Body of pancreas (tissue), 4 donors: ENCODE data around the gene RASA3. TPM values are rescaled to one million over a fixed set of nuclear protein-coding genes. Genes with fewer than 3 reads are reported as not detected.
A peak's percentile ranks its signal among the peaks of the same experiment; 100 is the strongest.
"Not testable (repeated sequence)": the region's sequence is repeated elsewhere in the genome, so short reads cannot be mapped to it uniquely, and the experiment has no call there.

Source experiments
- ATAC-seq: fragments of 150-250 bp; one replicate; pipeline ENCODE4 v1.9.1; 2016
- DNase-seq, 4 donors: peaks; one replicate each; pipeline ENCODE4 v3.0.0-alpha.2; 2019
- H3K27ac ChIP-seq, 4 donors: fragments of 200-600 bp; sonication (generic); 1 replicate in 3 of 4; 2 replicates in 1 of 4; pipeline versions ENCODE4 v1.5.1 to v1.6.1; 2016 to 2019; ENCODE audit warnings: mild to moderate bottlenecking in 1 of 4, mixed read lengths in 1 of 4, moderate library complexity in 1 of 4
- H3K27me3 ChIP-seq, 2 donors: fragments of 200-600 bp; sonication (generic); one replicate each; pipeline ENCODE4 v1.6.0; 2016; ENCODE audit warnings: mild to moderate bottlenecking in 1 of 2
- H3K36me3 ChIP-seq, 2 donors: fragments of 200-600 bp; sonication (generic); replicated peaks in 1 of 2; 2 replicates each; pipeline ENCODE4 v1.5.1; 2016; ENCODE audit warnings: low read depth in 2 of 2; ENCODE audit not compliant: insufficient read depth in 1 of 2
- H3K4me1 ChIP-seq: fragments of 200-600 bp; sonication (generic); one replicate; pipeline ENCODE4 v1.6.0; 2016
- H3K4me3 ChIP-seq, 2 donors: fragments of 200-600 bp; sonication (generic); 1 replicate in 1 of 2; 2 replicates in 1 of 2; pipeline ENCODE4 v1.5.1; 2016 to 2019
- H3K9me3 ChIP-seq, 3 donors: fragments of 200-600 bp; sonication (generic); 1 replicate in 2 of 3; 2 replicates in 1 of 3; pipeline ENCODE4 v1.5.1; 2016
- CTCF ChIP-seq, 7 experiments: fragments of 450-650 bp in 4 of 7; fragments of 200-600 bp in 3 of 7; sonication (generic) in 3 of 7; IDR thresholded peaks; one replicate each; pipeline ENCODE4 v1.5.1; 2016 to 2019; ENCODE audit warnings: antibody characterized with exemption in 7 of 7
- POLR2A ChIP-seq, 3 donors: fragments of 450-650 bp; IDR thresholded peaks; one replicate each; pipeline ENCODE4 v1.6.1; 2016; ENCODE audit warnings: antibody characterized with exemption in 3 of 3, mild to moderate bottlenecking in 2 of 3
- WGBS, 2 donors: methylation state at CpG; one replicate each; pipeline ENCODE4 v1.1.5; 2017; 5-methylcytosine and 5-hydroxymethylcytosine counted together
- intact Hi-C: fragments of 100-400 bp; cut with DNase I; formaldehyde crosslinking; loops from one replicate; pipeline ENCODE4 v1.15.1; 2023
- total RNA-seq, 2 donors: library from RNA; depleted of rRNA; stranded (reverse); fragments of >200 nt; gene quantifications; one replicate each; pipeline ENCODE4 v1.1.0, GENCODE V29; 2016

The RASA3 gene
- total RNA-seq, 2 donors from 2014 or later = 10.2 to 19.2 TPM

DNA sequence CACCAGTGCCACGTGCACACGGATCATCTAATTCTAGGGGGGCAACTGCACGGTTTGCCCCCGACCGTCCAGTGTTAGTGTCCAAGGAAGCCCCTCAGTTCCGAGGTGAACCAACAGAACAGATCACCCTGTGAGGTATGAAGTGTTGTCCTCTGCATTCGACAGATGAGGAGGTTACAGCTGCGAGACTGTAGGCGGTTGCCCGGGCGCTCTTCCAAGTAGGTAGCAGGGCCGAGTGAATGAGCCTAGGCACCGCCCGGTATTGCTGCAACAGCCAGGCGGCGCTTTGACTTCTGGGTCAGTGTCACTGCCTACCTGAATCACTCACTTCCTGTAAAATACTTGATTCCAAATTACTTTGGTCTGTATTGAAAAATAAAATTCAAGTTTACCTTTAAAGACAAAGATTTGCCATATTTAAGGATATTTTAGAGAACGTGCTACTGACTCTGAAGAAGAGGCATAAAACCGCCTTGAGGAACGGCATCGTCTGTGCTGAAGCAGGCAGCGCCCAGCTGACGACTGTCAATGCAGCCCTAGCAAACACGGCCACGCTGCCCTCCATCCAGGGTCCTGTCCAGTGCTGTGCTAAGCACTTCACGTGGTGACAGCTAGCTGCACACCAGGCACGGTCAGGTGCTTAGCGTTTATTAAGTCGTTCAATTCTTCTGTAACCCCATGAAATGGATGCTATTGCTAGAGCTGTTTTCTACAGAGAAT lies 19.3 kb upstream of the RASA3 start:
- Histone ChIP-seq H3K4me1 (peaks cover 28% of the 10 kb centered on the region), H3K27ac (no peak overlapping the region), H3K9me3 (no peaks in the 10 kb centered on the region), H3K27me3 (no peaks in the 10 kb centered on the region), H3K4me3 (no peak overlapping the region), H3K36me3 (no peaks in the 10 kb centered on the region)
- intact Hi-C loops = no loop called here
- no peak for ATAC-seq
- peak in 3 of 4 donors; percentile 45 to 80 (median 69) for DNase-seq
- TF ChIP-seq CTCF (IDR thresholded peaks at IDR 0.05) (peak in 2 of 7 experiments; percentile 24 to 42), POLR2A (IDR thresholded peaks at IDR 0.05) (no peak)
- 78 to 81% methylated on average over 27 to 28 of the region's 28 CpGs for WGBS, 2 donors

GRCh38 chr13:114151031-114151430 lies 18.6 kb upstream of the RASA3 start:
- no peak overlapping the region for H3K4me3 ChIP-seq
- no peaks in the 10 kb centered on the region for H3K36me3 ChIP-seq
- no peaks in the 10 kb centered on the region for H3K9me3 ChIP-seq
- H3K4me1 ChIP-seq = peaks cover 23% of the 10 kb centered on the region
- no peak for ATAC-seq
- DNase-seq = no peak
- no peaks in the 10 kb centered on the region for H3K27me3 ChIP-seq
- H3K27ac ChIP-seq = no peak overlapping the region
- intact Hi-C loops = no loop called here
- 73 to 91% methylated on average over 9 to 10 of the region's 10 CpGs for WGBS, 2 donors
- TF ChIP-seq CTCF (IDR thresholded peaks at IDR 0.05) (no peak), POLR2A (IDR thresholded peaks at IDR 0.05) (no peak)

DNA sequence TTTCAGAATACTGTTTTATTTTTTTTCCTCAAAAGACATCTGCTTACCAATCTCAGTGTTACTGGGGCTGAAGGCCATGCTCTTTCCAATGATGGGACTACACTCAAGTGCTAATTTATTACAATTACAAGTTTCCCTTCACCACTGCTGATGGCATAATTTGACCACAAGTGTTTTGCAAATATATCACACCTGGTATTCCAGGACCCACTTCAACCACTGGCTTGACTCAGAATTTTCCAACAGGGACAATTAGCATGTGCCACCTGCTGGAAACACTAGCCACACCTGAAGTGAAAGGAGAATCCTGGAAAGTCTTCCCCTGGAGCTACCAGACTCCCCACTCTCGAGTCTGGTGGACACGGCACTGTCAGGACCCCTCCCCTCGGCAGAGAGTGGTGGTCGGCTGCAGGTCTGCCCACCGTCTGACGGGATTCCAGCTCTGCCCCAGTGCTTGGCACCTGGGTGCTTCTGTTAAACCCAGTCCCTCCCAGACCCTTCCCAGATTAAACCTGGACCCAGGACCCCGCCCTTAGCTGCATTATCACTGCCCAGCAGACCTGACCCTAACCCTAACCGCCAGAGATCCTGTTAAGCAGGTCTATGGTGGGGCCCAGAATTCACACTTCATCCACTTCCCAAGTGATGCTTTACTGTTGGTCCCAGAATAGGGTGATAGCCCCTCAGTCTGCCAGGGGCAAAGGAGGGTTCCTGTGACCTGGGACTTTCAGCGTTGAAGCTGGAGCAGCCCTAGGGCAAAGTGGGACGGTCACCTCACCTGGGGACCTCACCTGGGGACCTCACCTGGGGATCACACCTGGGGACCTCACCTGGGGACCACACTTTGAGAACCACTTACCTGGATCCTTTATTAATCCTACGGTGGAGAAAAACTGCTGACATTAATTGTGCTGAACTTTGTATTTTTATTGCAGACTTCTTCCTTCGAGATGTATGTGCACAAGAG lies 17.6 kb upstream of the RASA3 start:
- H3K27me3 ChIP-seq = no peaks in the 10 kb centered on the region
- no peak for DNase-seq
- no peaks in the 10 kb centered on the region for H3K36me3 ChIP-seq
- peak overlapping the region; percentile 30 to 79 (median 52) for H3K27ac ChIP-seq
- H3K4me3 ChIP-seq = no peak overlapping the region
- intact Hi-C loops = no loop called here
- peaks cover 23% of the 10 kb centered on the region for H3K4me1 ChIP-seq
- ATAC-seq = no peak
- 89 to 91% methylated on average over 5 to 12 of the region's 12 CpGs for WGBS, 2 donors
- no peaks in the 10 kb centered on the region for H3K9me3 ChIP-seq
- TF ChIP-seq CTCF (IDR thresholded peaks at IDR 0.05) = peak in 2 of 7 experiments; percentile 12 to 18
- no peak for TF ChIP-seq POLR2A (IDR thresholded peaks at IDR 0.05)

- H3K27me3 ChIP-seq, H3K36me3 ChIP-seq, intact Hi-C loops, H3K4me3 ChIP-seq, DNase-seq, H3K9me3 ChIP-seq: not testable (repeated sequence)
- ATAC-seq = peak; percentile 1
- Histone ChIP-seq H3K4me1 (peaks cover 34% of the 10 kb centered on the region), H3K27ac (peak overlapping the region; percentile 52 to 79 (median 54))
- WGBS, 2 donors = 80 to 84% methylated on average over 11 to 17 of the region's 19 CpGs
Measured at GRCh38 chr13:114148886-114149285, 16.5 kb upstream of the RASA3 start.

DNA sequence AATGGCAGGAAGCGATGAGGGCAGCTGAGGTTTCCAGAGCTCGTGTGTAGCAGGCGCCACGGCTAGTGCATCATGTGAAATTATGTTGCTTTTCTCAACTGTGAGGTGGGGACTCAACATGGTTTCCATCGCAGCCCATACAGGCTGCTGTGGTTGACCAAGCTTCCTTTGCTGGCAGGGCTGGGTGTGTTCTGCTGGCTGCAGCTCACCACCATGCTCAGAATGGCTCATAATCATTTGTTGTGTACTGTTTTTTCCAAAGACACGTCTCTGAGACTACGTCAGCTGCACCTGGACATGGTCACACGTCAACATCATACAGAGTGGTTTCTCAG lies 16.1 kb upstream of the RASA3 start:
- no peak overlapping the region for H3K4me3 ChIP-seq
- ATAC-seq (peak; percentile 90), DNase-seq (peak; percentile 79 to 91 (median 88))
- intact Hi-C loops = no loop called here
- no peaks in the 10 kb centered on the region for H3K9me3 ChIP-seq
- no peaks in the 10 kb centered on the region for H3K36me3 ChIP-seq
- peak overlapping the region; percentile 52 to 79 (median 54) for H3K27ac ChIP-seq
- WGBS, 2 donors = 35 to 52% methylated on average over 8 of the region's 8 CpGs
- peak in 2 of 3 donors; percentile 59 to 61 for TF ChIP-seq POLR2A (IDR thresholded peaks at IDR 0.05)
- no peak for TF ChIP-seq CTCF (IDR thresholded peaks at IDR 0.05)
- peaks cover 38% of the 10 kb centered on the region for H3K4me1 ChIP-seq
- no peaks in the 10 kb centered on the region for H3K27me3 ChIP-seq
